ENCODE measurements around the gene ATRN.
"Not testable (repeated sequence)": the region's sequence is repeated elsewhere in the genome, so short reads cannot be mapped to it uniquely, and the experiment has no call there.

Gene ATRN

DNA sequence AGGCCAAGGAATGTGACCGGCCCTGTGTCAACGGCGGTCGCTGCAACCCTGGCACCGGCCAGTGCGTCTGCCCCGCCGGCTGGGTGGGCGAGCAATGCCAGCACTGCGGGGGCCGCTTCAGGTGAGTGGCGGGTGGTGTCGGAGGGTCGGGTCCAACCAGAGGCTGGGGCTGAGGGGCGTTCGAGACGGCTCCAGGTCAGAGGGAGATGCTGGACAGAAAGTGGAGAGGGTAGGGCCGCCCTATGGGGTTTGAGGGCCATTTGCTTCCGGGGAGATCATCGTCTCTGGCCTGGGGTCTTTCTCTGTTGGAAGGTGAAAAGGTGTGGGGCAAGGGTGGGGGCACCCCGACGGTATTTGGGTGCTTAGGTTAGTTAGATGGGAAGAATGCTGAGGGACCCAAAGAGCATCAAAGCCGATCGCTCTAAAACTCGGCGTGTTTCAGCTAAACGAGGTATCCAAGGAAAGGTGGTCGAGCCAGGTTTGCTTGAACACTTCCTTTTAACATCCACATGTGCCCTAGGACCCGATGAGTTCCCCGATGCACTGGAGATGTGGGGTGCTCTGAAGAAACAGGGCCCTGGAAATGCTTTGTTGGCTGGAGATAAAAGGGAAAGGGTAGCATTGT is 691 bp downstream of the ATRN start:
- DNase-seq: no peak

DNA sequence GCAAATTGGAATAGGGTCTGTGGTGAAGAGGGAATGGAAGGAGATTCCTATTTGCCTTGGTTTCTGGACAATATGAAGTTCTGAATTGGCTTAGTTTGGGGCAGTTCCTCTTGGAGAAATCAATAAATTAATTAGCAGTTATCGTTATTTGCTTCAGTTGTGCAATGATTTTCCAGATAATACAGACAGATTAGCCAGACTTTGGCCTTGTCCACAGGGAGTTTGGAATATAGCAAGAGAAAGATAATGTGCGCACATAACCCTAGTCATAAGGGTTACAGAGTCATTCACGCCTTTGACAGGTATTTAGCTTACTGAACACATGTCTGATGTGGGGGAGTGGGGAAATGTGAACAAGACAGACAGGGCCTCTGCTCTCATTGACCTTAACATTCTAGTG is 1.3 kb downstream of the ATRN start:
- DNase-seq: no peak

DNA sequence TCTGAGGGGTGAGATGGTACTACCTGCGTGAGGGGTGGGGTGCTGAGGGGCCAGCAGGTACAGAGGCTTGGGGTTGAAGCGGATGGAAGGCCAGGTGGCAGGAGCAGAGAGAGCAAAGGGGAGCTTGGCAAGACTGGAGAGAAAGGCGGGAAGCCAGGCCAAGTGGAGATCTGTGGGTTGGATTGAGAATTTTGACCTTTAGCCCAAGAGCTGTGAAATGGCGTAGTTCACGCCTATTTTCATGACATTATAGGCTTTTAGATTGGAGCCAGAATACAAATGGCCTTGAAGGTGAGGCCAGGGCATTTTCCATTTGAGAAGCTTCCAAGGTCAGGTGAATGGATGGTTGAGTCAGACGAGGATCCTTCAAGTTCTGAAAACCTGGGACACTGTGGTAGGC is 2.5 kb downstream of the ATRN start:
- no peak for DNase-seq

- DNase-seq: no peak
These were observed 3.1 kb downstream of the ATRN start for GRCh38 chr20:3473944-3474343.

- not testable (repeated sequence) for DNase-seq
These were observed 6.4 kb downstream of the ATRN start for GRCh38 chr20:3477003-3477860.

GRCh38 chr20:3477861-3478544 is 7.2 kb downstream of the ATRN start:
- no peak for DNase-seq

- no peak for DNase-seq
These were observed 8.2 kb downstream of the ATRN start for GRCh38 chr20:3479025-3479424.

DNA sequence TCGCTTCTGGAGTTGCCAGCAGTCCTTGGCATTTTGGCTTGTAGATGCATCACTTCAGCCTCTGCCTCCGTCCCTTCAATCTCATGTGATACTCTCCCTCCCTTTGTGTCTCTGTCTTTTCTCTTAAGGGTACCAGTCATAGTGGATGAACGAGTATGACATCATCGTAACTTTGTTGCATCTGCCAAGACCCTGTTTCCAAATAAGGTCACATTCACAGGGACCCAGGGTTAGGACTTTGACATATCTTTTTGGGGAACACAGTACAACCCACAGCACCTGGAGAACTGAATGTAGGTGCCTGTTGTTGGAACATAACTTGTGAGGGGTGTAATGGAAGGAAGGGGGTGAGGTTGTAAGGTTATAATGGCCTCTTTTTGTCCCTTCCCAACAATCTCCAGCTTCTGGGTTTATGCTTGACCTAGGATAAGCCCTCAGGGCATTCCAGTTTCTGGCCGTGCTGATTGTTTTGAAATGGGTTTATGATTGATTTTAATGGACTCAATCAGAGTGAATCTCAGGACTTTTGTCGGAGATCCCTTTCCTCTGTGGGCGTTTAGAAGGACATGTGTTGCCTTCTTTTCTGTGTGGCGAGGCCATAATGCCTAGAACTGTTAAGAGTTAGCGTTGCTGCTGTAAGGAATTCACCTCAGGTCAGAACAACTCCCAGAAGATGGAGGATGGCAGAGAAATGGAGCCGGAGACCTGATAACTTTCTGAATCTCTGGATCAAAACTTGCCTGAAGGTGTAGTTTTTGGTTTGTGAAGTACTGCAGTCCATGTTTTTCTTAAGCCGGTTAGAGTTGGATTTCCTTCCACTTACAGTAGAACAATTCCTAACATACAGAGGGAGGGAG is 9.2 kb downstream of the ATRN start:
- DNase-seq: no peak

DNA sequence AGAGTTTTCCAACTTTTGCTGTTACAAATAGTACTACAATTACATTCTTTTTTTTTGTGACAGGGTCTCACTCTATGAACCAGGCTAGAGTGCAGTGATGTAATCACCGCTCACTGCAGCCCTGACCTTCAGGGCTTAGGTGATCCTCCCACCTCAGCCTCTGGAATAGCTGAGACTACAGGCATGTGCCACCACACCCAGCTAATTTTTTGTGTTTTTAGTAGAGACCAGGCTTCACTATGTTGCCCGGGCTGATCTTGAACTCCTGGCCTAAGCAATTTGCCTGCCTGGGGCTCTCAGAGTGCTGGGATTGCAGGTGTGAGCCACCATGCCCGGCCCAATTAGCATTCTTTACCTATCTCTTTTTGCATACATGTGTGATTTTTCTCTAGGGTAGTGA is 12.5 kb downstream of the ATRN start:
- DNase-seq: no peak

- no peak for DNase-seq
These were observed 13.0 kb downstream of the ATRN start for GRCh38 chr20:3483784-3484183.

- no peak for DNase-seq
These were observed 15.1 kb downstream of the ATRN start for GRCh38 chr20:3485913-3486312.

DNA sequence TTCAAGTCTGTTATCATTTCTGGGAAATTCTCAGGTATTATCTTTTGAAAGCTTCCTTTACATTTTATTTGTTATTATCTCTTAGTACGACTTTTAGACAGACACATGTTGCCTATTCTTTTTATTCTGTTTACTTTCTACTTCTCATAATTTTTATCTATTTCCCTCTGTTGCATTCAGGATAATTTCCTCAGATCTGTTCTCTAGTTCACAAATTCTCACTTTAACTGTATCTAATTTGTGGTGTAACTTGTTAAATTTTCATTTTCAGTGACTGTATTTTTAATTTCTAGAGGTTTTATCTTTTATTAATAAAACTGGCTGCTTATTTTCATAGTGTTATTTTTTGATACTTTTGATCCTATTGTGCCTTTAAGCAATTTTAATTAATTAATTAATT is 16.0 kb downstream of the ATRN start:
- DNase-seq: no peak

DNA sequence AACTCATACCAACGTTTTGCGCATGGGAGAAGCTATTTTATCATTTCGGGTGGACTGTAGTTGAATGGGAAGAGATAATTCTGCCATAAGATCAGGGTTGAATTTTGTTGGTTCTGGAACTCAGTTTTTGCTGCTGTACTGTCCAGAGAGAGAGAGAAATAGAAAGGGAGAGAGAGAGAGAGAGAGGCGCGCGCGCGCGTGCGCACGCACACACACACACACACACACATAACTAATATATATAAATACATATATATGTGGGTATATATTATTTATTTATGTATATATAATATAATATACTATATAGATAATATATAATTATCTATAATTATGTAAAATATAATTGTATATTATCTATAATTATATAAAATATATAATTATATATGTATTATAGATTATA is 21.9 kb downstream of the ATRN start:
- DNase-seq: no peak

DNA sequence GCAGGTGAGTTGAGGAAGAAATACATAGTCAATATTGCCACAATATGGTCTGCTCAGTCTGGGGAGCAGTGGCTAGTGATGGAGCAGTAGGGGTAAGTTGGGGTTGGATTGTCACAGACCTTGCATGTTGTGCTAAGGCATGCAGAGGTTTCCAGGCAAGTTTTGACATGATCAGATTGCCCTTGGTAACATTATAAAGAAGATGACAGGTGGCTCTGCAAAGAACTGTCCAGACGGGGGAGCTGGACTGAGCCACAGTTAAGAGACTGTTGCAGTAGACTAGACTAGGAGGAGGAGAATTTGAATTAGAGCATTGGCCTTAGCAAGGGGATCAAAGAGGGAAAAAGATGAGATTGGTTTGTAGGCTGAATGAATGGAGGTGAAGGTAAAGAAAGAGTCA is 23.4 kb downstream of the ATRN start:
- no peak for DNase-seq

DNA sequence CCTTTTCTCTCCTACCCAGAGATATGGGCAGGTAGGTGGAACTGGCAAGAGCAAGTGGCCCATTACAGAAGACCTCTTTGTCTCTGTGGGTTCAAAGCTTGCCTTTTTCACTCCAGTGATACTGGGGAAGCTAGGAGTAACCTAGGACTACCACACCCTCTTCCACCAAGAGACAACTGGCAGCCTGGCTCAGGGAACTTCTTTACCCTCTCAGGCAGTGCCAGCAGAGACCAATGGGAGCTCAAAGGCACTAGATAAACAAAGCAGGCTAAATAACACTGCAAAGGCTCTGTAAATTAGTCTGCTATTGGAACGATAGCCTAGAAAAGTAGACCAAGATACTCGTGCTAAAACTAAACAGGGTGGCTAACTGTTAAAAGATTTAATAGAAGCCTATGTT is 32.1 kb downstream of the ATRN start:
- no peak for DNase-seq

DNA sequence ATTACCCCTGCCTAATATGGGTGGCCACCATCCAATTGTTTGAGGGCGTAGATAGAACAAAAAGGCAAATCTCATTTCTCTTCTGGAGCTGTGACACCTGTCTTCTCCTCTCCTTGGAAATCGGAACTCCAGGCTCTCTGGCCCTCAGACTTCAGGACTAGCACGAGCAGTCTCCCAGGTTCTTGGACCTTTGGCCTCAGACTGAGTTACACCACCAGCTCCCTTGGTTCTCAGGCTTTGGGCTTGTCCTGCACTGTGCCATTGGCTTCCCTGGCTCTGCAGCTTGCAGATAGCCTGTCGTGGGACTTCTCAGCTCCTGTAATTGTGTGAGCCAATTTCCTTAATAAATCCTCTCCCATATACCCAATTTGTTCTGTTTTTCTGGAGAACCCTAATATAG is 34.3 kb downstream of the ATRN start:
- no peak for DNase-seq

DNA sequence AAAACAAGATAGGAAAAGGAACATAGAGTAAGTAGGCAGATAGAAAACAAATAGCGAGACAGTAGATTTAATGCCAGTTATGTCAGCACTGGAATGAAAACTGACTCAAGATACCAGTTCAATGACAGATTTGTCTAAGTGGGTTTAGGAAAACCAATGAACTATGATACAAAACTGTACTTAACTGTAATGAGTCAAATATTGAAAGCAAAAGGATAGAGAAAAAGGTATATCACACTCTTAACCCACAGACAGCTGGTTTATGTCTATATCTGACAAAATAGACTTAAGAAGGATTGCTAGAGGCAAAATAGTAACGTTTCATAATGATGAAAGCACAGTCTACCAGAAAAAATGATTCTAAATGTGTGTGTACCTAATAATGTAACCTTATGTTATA is 38.2 kb downstream of the ATRN start:
- no peak for DNase-seq

GRCh38 chr20:3510110-3510509 is 39.3 kb downstream of the ATRN start:
- no peak for DNase-seq

DNA sequence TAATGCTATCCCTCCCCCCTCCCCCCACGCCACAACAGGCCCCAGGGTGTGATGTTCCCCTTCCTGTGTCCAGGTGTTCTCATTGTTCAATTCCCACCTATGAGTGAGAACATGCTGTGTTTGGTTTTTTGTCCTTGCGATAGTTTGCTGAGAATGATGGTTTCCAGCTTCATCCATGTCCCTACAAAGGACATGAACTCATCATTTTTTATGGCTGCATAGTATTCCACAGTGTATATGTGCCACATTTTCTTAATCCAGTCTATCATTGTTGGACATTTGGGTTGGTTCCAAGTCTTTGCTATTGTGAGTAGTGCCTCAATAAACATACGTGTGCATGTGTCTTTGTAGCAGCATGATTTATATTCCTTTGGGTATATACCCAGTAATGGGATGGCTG is 41.4 kb downstream of the ATRN start:
- not testable (repeated sequence) for DNase-seq

DNA sequence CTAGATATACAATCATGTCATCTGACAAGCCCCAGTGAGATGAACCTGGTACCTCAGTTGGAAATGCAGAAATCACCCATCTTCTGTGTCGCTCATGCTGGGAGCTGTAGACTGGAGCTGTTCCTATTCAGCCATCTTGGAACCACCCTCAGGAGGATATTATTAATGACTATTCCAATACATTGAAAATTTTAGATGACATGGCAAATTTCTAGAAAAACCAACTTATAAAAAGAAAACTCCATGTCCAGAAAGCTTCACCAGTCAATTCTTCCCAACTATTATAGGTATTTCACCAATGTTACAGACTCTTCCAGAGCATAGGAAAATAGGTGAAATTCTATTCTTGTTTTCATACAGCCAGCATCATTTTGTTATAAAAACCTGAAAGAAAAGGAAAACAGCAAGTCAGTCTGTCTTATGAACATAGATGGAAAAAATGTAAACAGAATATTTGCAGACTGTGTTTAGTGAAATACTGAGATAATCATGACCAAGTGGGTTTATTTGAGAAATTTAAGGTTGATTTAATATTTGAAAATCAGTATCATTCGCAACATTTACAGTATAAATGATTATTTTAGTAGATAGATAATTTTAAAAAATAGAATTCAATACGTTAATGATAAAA is 43.3 kb downstream of the ATRN start:
- no peak for DNase-seq

DNA sequence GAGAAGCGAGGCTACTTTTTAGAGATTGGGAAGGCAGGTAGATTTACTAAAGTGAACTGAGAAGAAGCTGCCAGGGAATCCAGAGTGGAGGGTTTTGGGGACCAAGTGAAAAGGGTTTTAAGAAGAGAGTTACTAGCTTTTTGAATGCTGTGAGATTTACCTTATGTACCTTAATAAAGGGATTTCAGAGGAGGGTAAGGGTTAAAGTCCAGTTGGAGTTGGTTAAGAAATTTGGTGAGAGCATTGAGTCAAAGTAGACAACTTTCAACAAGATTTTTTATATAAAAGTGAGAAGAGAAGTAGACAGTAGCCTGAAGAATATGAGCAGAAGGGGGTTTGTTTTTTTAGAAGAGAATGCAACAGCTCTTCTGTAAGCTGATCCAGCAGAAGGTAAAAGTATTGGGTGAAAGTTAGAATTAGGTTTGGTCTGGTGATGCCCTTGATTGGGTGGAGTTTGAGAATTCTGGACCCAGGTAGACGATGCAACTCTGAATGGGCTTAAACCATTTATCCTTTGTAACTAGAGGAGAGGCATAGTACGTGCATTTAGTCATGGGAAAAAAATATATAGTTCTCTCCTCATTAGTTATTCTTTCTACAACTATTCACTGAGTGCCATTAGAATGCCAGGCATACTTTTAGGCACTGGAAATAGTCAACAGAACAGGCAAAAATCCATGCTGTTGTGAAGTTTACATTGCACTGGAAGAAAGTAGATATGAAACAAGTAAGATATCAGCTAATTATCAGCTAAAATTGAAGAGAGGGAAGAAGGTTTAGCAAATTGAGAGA is 44.8 kb downstream of the ATRN start:
- no peak for DNase-seq
